Muscle layer of colon (tissue), 2 donors: ENCODE data around the gene SLC6A11.

Experiments
- H3K27ac ChIP-seq: one replicate; pipeline ENCODE4 v1.7.0; 2013; ENCODE audit warnings: low read depth, mild to moderate bottlenecking, low read length, moderate library complexity
- H3K27me3 ChIP-seq, 2 donors: one replicate each; pipeline ENCODE4 v1.7.0; 2013; ENCODE audit warnings: low read length in 2 of 2, mild to moderate bottlenecking in 2 of 2; ENCODE audit not compliant: insufficient read depth in 2 of 2, control insufficient read depth in 1 of 2
- H3K36me3 ChIP-seq: one replicate; pipeline ENCODE4 v1.7.0; 2013; ENCODE audit warnings: mild to moderate bottlenecking, low read length; ENCODE audit not compliant: insufficient read depth
- H3K4me1 ChIP-seq: one replicate; pipeline ENCODE4 v1.7.0; 2013; ENCODE audit warnings: mild to moderate bottlenecking, low read length; ENCODE audit not compliant: insufficient read depth
- H3K4me3 ChIP-seq, 2 donors: one replicate each; pipeline ENCODE4 v1.7.0; 2013; ENCODE audit warnings: low read length in 2 of 2, low read depth in 1 of 2, mild to moderate bottlenecking in 1 of 2, moderate library complexity in 1 of 2
- H3K9ac ChIP-seq: one replicate; pipeline ENCODE4 v1.7.0; 2013; ENCODE audit warnings: low read length
- H3K9me3 ChIP-seq: one replicate; pipeline ENCODE4 v1.7.0; 2013; ENCODE audit warnings: mild to moderate bottlenecking, low read length
- donor health status: abdominal sarcoma.
- donor health status: Adenocarcinoma of cecum.

Gene SLC6A11

GRCh38 chr3:10816019-10816862 is at the start of gene SLC6A11:
TSS of gene SLC6A11 (plus strand) at chr3:10816228. CDS start at chr3:10816266, 38 bp downstream.
- Histone ChIP-seq H3K27ac (no peak within 1 kb of the TSS), H3K36me3 (no peaks in the 10 kb centered on the region), H3K27me3 (peaks cover 0 to 26% of the 10 kb centered on the region in 2 donors), H3K9ac (no peak within 1 kb of the TSS), H3K4me3 (no peak within 1 kb of the TSS), H3K4me1 (no peaks in the 10 kb centered on the region), H3K9me3 (no peaks in the 10 kb centered on the region)

- H3K9ac ChIP-seq: no peak overlapping the region
- no peak overlapping the region for H3K27ac ChIP-seq
- H3K4me1 ChIP-seq: no peaks in the 10 kb centered on the region
- H3K4me3 ChIP-seq: no peak overlapping the region
- no peaks in the 10 kb centered on the region for H3K36me3 ChIP-seq
- peaks cover 0 to 4% of the 10 kb centered on the region in 2 donors for H3K27me3 ChIP-seq
- no peaks in the 10 kb centered on the region for H3K9me3 ChIP-seq
Measured at GRCh38 chr3:10768708-10769394, 47.2 kb upstream of the SLC6A11 start.

GRCh38 chr3:10770547-10770946 is 45.5 kb upstream of the SLC6A11 start:
- Histone ChIP-seq H3K4me3 (no peak overlapping the region), H3K27me3 (peaks cover 0 to 4% of the 10 kb centered on the region in 2 donors)

GRCh38 chr3:10770981-10771380 is 45.0 kb upstream of the SLC6A11 start:
- Histone ChIP-seq H3K27me3 (peaks cover 0 to 4% of the 10 kb centered on the region in 2 donors), H3K27ac (no peak overlapping the region), H3K4me3 (no peak overlapping the region)

More at GRCh38 chr3:10770547-10770946, 45.5 kb upstream of the SLC6A11 start:
- H3K9me3 ChIP-seq: no peaks in the 10 kb centered on the region
- H3K27ac ChIP-seq: no peak overlapping the region
- no peak overlapping the region for H3K9ac ChIP-seq
- no peaks in the 10 kb centered on the region for H3K4me1 ChIP-seq
- H3K36me3 ChIP-seq: no peaks in the 10 kb centered on the region

GRCh38 chr3:10771486-10772270 is 44.4 kb upstream of the SLC6A11 start:
- Histone ChIP-seq H3K36me3 (no peaks in the 10 kb centered on the region), H3K27me3 (peaks cover 0 to 4% of the 10 kb centered on the region in 2 donors), H3K9ac (no peak overlapping the region), H3K4me3 (no peak overlapping the region), H3K4me1 (no peaks in the 10 kb centered on the region), H3K9me3 (no peaks in the 10 kb centered on the region), H3K27ac (no peak overlapping the region)

More at GRCh38 chr3:10770981-10771380, 45.0 kb upstream of the SLC6A11 start:
- Histone ChIP-seq H3K9ac (no peak overlapping the region), H3K36me3 (no peaks in the 10 kb centered on the region), H3K4me1 (no peaks in the 10 kb centered on the region), H3K9me3 (no peaks in the 10 kb centered on the region)

GRCh38 chr3:10772271-10773161 is 43.5 kb upstream of the SLC6A11 start:
- H3K36me3 ChIP-seq: no peaks in the 10 kb centered on the region
- no peak overlapping the region for H3K4me3 ChIP-seq
- H3K9me3 ChIP-seq: no peaks in the 10 kb centered on the region
- H3K9ac ChIP-seq: no peak overlapping the region
- H3K27me3 ChIP-seq: peaks cover 0 to 4% of the 10 kb centered on the region in 2 donors
- no peak overlapping the region for H3K27ac ChIP-seq
- no peaks in the 10 kb centered on the region for H3K4me1 ChIP-seq

GRCh38 chr3:10774129-10774670 is 41.8 kb upstream of the SLC6A11 start:
- no peak overlapping the region for H3K27ac ChIP-seq
- H3K36me3 ChIP-seq: no peaks in the 10 kb centered on the region
- H3K4me1 ChIP-seq: no peaks in the 10 kb centered on the region
- H3K27me3 ChIP-seq: peaks cover 0 to 3% of the 10 kb centered on the region in 2 donors
- no peak overlapping the region for H3K4me3 ChIP-seq
- H3K9me3 ChIP-seq: no peaks in the 10 kb centered on the region
- no peak overlapping the region for H3K9ac ChIP-seq

- H3K4me3 ChIP-seq: no peak overlapping the region
- H3K36me3 ChIP-seq: no peaks in the 10 kb centered on the region
- H3K27me3 ChIP-seq: no peaks in the 10 kb centered on the region
- no peak overlapping the region for H3K27ac ChIP-seq
- H3K4me1 ChIP-seq: no peaks in the 10 kb centered on the region
- no peaks in the 10 kb centered on the region for H3K9me3 ChIP-seq
- H3K9ac ChIP-seq: no peak overlapping the region
Measured at GRCh38 chr3:10774825-10775224, 41.2 kb upstream of the SLC6A11 start.

- Histone ChIP-seq H3K27me3 (no peaks in the 10 kb centered on the region), H3K36me3 (no peaks in the 10 kb centered on the region), H3K27ac (no peak overlapping the region), H3K9ac (no peak overlapping the region), H3K9me3 (no peaks in the 10 kb centered on the region), H3K4me1 (no peaks in the 10 kb centered on the region), H3K4me3 (no peak overlapping the region)
Measured at GRCh38 chr3:10775259-10775658, 40.8 kb upstream of the SLC6A11 start.

GRCh38 chr3:10775828-10776227 is 40.2 kb upstream of the SLC6A11 start:
- Histone ChIP-seq H3K27me3 (no peaks in the 10 kb centered on the region), H3K4me3 (no peak overlapping the region), H3K36me3 (no peaks in the 10 kb centered on the region), H3K9me3 (no peaks in the 10 kb centered on the region), H3K4me1 (no peaks in the 10 kb centered on the region), H3K27ac (no peak overlapping the region), H3K9ac (no peak overlapping the region)
